Stimulated activated CD8-positive, alpha-beta memory T cell treated with anti-CD3 and anti-CD28 coated beads, Interleukin-4, amount 100 ng/mL, for 24 hours (primary cell): Measurements from ENCODE around the gene PCMTD2.

Source experiments
- DNase-seq: peaks from one replicate; pipeline ENCODE4 v3.0.0-alpha.2; 2020; ENCODE audit warnings: low read depth

Gene PCMTD2

DNA sequence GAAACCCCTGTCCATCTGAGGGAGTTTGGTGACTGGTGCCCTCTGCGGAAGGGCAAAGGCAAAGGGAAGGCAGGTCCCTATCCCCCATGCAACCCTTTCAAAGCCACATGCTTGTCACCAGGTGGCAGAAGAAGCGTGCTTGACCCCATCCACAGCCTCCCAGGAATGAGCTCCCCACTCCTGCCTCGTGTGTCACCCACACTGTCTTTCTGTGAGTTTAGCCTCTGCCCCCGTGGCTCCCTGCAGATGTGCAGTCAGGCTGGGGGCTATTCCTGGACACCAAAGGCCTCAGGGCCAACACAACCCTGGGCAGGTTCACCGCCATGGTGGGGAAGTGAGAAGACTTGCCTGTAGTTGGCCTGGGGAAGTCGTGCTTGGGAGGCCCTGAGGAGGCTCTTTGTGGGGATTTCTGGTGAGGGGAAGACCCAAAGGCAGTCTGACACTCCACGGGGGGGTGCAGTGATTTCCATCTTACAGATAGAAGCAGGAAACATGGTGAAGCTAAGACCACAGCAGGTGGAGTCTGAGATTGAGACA is 16.6 kb upstream of the PCMTD2 start:
- no peak for DNase-seq

DNA sequence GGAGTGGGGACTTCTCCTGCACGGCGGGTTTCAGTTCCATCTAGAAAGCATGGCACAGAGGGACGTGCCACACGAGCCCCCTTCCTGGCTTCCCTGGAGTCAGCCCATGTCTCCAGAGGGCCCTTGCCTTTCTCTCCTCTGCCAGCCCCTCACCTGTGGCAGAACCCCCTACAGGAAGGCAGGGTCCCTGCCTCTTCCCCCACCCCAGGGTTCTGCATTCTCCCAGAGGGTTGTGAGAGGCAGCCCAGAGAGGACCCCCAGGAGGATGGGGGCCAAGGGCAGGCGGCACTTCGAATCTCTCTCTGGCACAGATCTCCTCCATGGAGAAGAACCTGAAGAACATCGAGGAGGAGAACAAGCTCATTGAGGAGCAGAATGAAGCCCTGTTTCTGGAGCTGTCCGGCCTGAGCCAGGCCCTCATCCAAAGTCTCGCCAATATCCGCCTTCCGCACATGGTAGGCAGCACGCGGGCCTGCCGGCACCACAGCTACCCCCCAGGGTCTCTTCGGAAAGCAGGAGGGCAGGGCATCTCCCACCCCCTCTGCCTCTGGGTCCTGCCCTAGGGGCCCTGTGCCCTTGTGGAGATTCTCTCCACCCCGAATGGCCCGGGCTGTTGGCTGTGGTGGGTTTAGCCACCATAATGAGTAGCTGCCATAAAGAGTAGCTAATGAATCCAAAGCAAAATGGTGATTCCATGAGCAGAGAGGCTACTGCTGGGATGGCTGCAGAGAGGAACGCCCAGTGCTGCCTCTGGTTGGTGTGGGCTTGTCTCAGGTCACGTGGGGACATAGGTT is 15.9 kb upstream of the PCMTD2 start:
- DNase-seq = no peak

DNA sequence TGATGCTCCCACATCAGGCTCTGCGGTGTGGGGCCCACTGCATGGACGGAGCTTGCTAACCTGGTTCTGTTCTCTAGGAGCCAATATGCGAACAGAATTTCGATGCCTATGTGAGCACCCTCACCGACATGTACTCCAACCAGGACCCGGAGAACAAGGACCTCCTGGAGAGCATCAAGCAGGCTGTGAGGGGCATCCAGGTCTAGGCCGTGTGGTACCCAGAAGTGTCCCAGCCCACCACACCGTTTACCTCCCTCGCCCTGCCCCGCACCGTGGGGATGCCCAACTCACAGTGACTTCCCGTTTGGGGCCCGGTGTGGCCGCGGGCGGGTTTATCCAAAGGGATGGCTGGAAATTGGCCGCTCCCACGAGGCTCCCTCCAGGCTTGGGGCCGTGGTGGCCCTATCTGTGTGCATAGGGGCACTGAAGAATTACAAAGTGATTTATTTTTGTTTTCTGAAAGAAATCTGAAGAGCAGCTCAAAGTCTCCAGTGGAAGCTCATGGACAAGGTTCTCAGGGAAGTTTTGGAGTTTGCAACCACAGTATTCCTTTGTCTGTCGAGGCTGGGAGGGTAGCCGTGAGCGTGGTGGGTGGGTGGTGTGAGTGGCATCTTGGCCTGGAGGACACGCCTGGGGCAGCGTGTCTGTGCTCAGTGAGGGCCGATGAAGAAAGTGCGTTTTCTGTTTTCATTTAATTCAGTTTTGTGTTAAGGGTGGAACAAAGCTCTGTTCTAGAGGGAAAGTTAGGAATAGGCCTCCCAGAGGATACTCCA is 15.1 kb upstream of the PCMTD2 start:
- DNase-seq = no peak

DNA sequence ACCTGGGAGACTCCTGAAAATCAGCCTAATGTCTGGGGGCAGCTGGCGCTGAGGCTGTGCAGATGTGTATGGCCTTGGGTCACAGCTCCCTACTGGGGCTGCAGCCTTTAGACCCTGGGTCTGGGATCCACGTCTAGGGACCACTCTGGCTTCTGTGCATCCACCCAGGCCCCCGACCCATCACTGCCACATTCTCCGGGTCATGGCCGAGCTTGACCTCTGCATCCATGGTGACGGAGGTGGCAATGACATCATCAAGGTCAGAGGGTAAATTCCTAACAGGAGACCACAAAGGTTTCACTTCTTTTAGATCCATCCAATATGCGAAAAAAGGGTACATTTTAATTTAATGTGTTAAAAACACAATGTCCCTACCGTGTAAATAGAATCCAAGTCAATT is 14.5 kb upstream of the PCMTD2 start:
- no peak for DNase-seq

DNA sequence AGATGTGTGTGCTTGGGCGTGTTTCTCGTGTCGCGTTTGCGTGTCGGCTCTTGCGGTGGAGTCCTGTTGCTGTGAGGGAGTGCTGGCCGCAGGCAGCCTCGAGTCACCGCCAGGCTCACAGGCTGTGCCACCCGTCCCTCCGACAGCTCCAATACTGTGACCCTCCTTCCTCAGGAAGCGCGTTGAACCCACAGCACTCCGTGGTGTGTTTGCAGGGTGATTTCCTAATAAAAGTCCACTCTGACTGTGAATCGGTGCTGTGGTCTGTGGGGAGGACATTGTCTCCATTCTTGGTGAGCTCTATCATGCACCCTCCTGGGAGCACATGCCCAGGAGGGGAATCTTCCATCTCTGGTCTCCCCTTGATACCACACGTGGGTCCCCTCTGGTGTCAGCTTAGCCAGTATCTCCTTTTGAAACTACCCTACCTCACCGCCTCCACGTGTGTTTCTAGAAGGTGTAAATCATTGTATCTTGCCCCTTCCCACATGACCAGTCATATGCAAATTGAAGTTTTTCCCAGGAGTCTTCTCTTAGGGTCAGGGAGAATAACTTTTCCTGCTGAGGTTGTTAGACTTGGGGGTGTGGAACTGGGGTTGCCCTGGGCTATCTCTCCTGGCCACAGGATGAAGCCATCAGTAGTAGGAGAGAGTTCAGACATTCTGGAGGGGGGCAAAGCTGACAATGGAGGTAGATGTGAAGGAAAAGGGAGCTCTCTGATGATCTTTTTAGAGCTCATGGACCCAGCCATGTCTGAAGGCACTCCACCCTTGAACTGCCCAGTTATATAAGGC is 13.3 kb upstream of the PCMTD2 start:
- DNase-seq = no peak

DNA sequence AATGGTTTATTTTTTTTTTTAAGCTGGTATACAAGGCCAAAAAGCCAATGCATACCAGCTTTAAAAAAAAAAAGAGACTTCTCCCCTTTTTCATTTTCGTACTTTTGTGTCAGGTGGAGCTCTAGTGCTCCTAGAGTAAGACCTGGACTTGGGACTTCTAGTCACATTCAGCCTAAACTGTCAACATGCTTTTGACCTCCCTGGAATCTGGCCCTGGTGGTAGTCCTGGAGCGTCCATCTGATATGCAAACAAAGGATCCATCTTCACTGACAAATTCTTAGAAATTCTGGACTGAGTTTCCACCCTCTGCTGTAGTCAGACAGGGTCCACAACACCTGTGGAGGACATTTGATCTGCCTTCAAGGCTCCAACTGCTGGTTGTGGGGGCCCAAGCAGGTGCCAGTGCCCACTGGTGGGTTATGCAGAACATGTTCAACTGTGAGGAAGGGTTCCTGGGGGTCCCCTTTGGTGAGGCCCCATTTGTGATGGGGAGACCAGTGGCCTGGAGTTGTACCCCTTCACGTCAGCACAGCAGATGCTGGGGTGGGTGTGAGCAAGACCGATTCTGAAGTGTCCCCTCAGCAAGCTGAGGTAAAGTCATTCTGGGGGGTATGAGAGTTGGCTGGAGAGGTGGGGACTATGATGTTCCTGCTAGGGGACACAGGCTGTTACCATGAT is 12.6 kb upstream of the PCMTD2 start:
- no peak for DNase-seq

DNA sequence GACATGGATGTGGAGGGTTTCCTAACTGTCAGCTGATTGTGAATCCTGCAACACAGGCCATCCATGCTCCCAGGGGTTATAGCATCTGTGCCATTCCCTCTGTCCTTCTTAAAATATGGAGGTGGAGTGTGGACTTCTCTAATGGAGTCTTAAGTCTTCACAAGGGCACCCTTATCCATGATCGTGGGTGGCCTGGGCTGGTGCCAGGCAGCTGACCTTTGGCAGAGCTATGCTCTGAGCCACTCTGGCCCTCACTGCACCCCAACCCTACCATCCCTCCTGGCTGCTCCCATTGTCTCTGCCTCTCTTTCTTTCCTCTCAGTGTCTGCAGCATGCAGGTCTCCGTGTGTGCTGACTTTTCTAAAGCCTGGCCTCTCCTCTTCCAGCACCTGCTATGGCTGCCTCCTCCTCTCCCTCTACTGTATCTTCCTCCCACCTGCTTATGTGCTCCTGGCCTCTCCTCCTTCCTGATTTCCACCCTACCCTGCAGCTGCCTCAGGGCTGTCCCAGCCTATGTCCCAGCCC is 11.2 kb upstream of the PCMTD2 start:
- DNase-seq = no peak

DNA sequence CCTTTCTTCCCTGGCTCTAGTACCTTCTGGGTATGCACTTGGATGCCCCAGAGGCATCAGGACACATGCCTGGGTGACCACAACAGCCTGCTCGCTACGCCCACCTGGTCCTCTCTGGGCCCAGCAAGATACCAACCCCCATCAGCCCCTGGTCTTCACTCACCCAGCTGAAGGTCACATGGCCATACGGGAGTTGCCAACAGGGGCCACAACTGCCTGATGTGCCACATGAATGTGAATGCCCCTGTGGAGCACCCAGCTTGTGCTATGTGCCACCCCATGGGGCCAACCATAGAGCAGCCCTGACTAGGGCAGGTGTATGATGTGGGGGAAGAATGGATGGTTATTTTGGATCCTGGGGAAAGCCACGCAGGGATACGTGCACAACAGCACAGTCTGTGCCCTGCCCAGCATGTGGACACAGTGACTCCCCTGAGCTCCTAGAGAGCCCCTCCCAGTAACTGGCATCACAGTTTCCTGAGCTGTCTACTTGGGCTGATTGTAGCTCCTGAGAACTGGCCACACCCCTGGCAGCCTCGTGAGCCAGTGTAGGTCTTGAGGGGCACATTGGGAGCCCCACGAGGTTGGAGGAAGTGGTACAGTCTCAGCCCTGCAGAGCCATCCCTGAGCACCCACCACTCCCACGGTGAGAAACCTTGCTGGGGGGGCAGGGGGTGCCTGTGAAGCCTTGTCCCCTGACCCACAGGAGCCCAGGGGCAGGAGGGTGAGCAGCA is 10.5 kb upstream of the PCMTD2 start:
- no peak for DNase-seq

DNA sequence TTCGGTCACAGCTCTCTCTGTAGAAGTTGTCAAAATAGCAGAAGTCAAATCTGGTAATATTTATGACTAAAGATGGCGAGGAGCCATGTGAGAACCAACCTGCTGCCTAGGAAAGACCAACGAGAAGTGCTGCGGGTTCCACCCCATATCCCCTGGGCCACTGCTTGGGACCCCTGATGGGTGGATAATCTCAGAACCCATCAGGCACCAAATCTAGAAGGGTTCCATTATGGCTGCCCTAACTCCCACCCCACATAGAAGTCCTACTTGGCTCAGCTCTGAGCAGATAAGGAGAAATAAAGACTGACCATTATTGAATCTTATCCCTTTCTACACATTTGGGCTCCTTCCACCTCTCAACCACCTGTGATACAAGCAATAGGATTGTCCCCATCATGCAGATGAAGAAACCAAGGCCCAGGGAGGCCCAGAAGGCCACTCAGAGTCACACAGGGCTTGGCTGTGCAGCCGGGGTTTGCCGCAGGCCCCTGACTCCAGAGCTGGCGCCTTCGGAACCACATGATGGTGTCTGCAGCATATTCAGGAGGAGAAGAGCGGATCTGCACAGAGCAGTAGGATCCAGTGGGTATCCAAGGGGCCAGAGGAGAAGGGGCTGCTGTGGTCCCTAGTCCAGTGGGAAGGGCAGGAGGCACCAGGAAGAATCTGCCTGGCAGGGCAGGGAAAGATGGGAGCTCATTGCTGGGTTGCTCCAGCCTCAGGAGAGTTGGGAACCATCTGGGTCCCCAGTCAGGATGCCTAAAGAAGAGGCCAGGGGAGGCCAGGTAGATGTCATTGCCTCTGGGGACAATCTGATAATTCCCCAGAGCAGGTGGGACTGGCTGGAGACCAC is 9.6 kb upstream of the PCMTD2 start:
- no peak for DNase-seq

DNA sequence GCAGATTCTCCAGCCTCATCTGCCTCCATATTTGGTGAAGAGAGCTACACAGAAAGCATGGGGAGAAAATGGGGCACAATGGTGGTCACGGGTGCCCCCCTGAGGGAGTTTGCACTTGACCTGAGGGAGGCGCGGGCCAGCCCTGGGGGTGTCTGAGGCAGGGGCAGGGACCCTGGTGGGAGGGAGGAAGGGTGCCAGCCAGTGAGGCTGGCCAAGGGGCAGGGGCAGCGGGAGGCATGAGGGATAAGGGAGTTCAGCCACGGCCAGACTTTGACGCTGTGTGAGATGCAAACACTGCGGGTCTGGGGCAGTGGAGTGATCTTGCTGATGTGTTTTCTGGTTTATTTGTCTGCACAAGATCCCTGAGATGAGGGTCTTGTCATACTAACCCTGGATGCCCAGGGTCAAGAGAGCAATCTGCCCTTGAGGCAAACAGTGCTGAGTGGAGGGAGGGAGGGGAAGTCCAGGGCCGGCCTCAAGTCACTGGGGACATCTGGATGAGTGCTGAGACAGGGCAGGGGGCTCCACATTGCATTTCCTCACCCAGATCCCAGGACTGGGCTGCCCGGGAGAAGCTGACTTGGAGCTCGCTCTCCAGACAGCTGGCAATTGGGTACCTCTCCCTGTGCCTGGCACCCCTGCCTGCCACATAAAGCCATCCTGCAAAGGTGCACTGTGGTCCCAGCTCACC is 8.8 kb upstream of the PCMTD2 start:
- no peak for DNase-seq

DNA sequence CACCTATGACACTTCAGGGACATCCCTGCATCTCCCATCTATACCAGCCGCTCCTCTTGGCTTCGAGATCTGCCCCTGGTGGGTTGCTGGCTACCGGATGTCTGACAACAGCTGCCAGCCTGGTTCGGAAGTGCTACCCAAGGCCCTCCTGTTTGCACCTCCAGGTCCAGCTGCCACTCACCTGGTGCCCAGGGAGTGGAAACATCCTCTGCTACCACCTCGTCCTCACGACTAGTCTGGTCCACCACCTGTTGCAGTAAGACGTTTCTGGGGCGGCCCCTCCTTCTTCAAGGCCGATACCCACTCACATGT is 8.3 kb upstream of the PCMTD2 start:
- no peak for DNase-seq

DNA sequence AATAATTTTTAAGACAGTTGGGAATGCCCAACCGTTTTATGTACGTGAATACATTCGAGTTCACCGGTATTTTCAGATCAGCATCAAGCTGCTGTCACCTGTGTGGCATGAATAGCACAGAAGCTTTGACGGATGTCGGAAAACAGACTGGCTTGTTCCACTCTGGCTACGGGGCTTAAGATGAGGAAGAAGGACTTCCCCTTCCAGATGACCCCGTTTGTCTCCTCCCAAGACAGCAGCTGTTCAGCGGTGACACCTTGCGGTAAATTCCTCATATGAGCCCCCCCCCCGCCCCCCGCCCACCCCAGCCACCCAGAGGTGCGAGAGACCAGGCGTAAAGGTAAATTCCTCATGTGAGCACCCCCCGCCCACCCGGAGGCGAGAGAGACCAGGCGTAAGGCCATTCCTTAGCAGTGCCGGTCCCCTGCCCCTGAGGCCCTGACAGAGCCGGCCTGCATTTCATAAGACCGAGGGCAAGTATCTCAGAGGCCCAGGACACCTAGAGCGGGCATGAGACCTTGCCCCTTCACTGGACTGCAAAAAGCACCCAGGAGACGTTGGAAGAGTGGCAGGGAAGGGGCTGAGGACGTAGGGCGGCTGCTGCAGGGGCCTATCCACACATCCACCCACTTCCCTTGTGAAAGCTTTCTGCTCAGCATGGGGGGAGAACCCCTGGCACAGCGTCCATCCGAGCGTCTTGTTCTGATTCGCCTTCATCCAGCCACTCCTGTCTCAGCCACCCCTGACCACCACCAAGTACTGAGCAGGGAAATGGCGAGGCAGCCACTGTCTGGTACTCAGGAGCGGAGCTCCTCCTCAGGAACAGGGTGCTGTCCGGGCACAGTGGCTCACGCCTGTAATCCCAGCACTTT is 7.3 kb upstream of the PCMTD2 start:
- DNase-seq = no peak

DNA sequence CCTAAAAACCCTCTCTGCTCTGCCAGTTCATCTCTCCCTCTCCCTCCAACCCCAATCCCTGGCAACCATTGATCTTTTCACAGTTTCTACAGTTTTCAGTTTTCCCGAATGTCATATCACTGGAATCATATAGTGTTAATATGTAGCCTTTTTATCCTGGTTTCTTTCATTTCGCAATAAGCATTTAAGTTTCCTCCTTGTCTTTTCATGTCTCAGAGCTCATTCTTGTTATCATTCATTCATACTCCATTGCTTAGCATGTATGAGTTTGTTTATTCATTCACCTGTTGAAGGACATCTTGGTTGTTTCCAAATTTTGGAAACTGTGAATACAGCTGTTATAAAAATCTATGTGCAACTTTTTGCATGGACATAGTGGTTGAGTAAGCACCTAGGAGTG is 5.5 kb upstream of the PCMTD2 start:
- DNase-seq = no peak

DNA sequence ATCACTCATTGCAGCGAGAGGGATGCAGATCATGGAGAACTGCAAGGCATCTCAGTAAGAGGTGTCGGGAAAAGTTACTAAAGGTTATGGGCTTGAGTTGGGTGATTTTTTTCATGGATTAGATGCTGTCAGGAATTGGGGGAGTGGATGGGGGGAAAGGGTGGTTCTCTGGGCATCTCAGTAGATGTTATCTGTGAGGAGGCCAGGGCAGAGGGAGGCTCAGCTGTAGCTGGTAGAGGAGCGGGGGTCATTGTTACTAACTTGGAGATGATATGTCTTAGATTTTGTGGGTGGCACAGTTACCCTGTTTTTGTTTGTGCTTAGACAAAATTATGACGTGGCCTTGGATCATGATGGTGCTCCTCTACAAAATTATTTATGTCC is 2.6 kb upstream of the PCMTD2 start:
- no peak for DNase-seq

DNA sequence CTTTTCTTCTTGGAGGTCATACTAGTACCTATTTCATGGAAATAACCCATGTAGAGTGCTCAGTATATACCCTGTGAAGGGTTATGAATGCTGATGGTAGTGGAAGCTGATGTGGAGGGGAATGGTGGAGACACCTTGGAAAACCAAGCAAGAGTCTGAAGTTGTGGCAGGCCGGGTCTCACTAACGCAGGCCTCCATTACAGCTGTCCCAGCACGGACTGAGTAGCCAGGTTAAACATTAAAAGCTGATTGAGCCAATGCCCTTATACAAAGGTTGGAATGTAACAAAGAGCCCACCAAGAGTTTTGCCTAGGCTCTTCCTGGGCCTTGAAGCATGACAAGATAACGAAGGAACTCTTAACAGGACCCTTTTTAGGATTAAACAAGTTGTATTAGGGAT is 2.1 kb upstream of the PCMTD2 start:
- no peak for DNase-seq

DNA sequence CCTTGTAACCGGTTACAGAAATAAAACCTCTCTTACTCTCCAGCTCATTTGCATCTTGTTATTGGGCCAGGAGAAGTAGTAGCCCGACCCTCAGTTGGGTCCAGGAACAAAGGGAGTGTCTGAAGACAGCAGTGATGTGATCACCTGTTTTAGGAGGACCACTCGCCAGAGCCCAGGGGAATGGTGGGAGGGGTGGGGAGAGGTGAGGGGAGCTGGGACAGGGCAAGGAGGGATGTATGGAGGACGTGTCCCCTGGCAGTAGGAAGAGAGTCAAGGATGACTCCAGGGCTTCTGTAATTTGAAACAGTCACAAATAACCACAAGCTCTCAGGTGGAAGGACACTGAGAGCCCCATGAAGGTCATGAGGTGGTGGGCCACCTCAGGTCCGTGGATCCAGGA is 1.4 kb upstream of the PCMTD2 start:
- DNase-seq = no peak

DNA sequence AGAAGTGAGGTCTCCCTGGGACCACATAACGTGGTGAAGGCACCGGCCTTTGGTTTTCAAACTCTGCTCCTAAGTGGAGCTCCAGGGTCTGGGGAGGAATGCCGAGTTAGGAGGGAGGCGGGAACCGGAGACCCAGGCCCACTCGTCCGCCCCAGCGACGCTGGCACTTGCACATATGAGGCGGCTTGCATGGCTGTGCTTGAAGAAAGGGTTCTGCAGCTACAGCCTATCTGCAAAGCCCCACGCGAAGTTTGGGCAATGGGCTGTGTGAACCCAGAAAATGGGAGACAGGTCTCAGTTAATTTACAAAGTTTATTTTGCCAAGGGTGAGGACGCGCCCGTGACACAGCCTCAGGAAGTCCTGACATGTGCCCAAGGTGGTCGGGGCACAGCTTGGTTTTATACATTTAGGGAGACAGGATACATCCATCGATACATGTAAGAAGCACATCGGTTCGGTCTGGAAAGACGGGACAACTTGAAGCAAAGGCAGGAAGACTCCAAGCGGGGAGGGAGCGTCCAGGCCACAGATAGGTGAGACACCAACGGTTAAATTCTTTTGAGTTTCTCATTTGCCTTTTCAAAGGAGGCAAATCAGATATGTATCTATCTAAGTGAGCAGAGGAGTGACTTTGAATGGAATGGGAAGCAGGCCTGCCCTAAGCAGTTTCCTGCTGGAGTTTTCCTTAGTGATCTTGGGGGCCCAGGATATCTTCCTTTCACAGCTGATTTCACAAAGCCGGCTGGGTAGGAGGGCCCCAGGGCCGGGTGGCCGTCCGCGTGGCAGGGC is 782 bp upstream of the PCMTD2 start:
- no peak for DNase-seq
